CD4-positive, alpha-beta T cell treated with Interleukin-6 for 4 hours (primary cell): Measurements from ENCODE around the gene RAB30.

ENCODE experiments used
- DNase-seq: peaks from one replicate; pipeline ENCODE4 v3.0.0-alpha.2; 2020; ENCODE audit warnings: mixed read lengths

The RAB30 gene

GRCh38 chr11:83071567-83072349 lies at the start of gene RAB30:
Gene RAB30 (minus strand): TSS chr11:83071897. CDS start chr11:82997316, 74,581 bp downstream.
- DNase-seq = peak; percentile 94

- DNase-seq = no peak
Observed at GRCh38 chr11:83120327-83120726, 48.6 kb upstream of the RAB30 start.

- DNase-seq = no peak
Observed at GRCh38 chr11:83119216-83119615, 47.5 kb upstream of the RAB30 start.

GRCh38 chr11:83118814-83119213 lies 47.1 kb upstream of the RAB30 start:
- DNase-seq = no peak

GRCh38 chr11:83116015-83116641 lies 44.4 kb upstream of the RAB30 start:
- DNase-seq = no peak

GRCh38 chr11:83115551-83115950 lies 43.9 kb upstream of the RAB30 start:
- no peak for DNase-seq

- DNase-seq = no peak
Observed at GRCh38 chr11:83115026-83115425, 43.3 kb upstream of the RAB30 start.

- DNase-seq = no peak
Observed at GRCh38 chr11:83112886-83113285, 41.2 kb upstream of the RAB30 start.

GRCh38 chr11:83105168-83105567 lies 33.5 kb upstream of the RAB30 start:
- no peak for DNase-seq

- no peak for DNase-seq
Observed at GRCh38 chr11:83102834-83103233, 31.1 kb upstream of the RAB30 start.

- DNase-seq = no peak
Observed at GRCh38 chr11:83097429-83098075, 25.9 kb upstream of the RAB30 start.

GRCh38 chr11:83093634-83094033 lies 21.9 kb upstream of the RAB30 start:
- DNase-seq = no peak

- no peak for DNase-seq
Observed at GRCh38 chr11:83092488-83093384, 21.0 kb upstream of the RAB30 start.

- DNase-seq = no peak
Observed at GRCh38 chr11:83088965-83089364, 17.3 kb upstream of the RAB30 start.

GRCh38 chr11:83087035-83087434 lies 15.3 kb upstream of the RAB30 start:
- no peak for DNase-seq

- no peak for DNase-seq
Observed at GRCh38 chr11:83079820-83080219, 8.1 kb upstream of the RAB30 start.

- DNase-seq = no peak
Observed at GRCh38 chr11:83078269-83078668, 6.6 kb upstream of the RAB30 start.

- DNase-seq = no peak
Observed at GRCh38 chr11:83073884-83074283, 2.2 kb upstream of the RAB30 start.

- DNase-seq = no peak
Observed at GRCh38 chr11:83073258-83073657, 1.6 kb upstream of the RAB30 start.

- no peak for DNase-seq
Observed at GRCh38 chr11:83072350-83073242, 899 bp upstream of the RAB30 start.

- peak; percentile 15 for DNase-seq
Observed at GRCh38 chr11:83070731-83071566, 748 bp downstream of the RAB30 start.
